Spinal cord (tissue), 10 donors: ENCODE data around the gene RNF112. TPM values are rescaled to one million over a fixed set of nuclear protein-coding genes. Genes with fewer than 3 reads are reported as not detected.

Experiments
- DNase-seq, 6 donors: peaks; one replicate each; pipeline versions ENCODE4 v3.0.0 to v3.0.0-alpha.2; 2013 to 2015; ENCODE audit warnings: low spot score in 6 of 6, low read depth in 4 of 6
- H3K27ac ChIP-seq: one replicate; pipeline ENCODE4 v1.5.1; 2013; ENCODE audit warnings: low read depth, low read length, control low read depth
- H3K27me3 ChIP-seq: one replicate; pipeline ENCODE4 v1.6.1; 2013; ENCODE audit warnings: low read length; ENCODE audit not compliant: control insufficient read depth, insufficient read depth
- H3K36me3 ChIP-seq: one replicate; pipeline ENCODE4 v1.6.1; 2013; ENCODE audit warnings: low read length; ENCODE audit not compliant: control insufficient read depth, insufficient read depth
- H3K4me1 ChIP-seq: one replicate; pipeline ENCODE4 v1.6.1; 2013; ENCODE audit warnings: low read length; ENCODE audit not compliant: control insufficient read depth, insufficient read depth
- H3K4me3 ChIP-seq: one replicate; pipeline ENCODE4 v1.5.1; 2013; ENCODE audit warnings: low read depth, low read length, control low read depth
- H3K9me3 ChIP-seq: one replicate; pipeline ENCODE4 v1.6.1; 2013; ENCODE audit warnings: low read length; ENCODE audit not compliant: control insufficient read depth, insufficient read depth
- WGBS: methylation state at CpG from one replicate; pipeline ENCODE4 v1.1.5; 2013; ENCODE audit warnings: missing lambda C conversion rate; ENCODE audit not compliant: insufficient coverage; 5-methylcytosine and 5-hydroxymethylcytosine counted together
- polyA plus RNA-seq, 2 donors: library from polyadenylated mRNA; unstranded; fragments of 120-200 nt; gene quantifications; one replicate each; pipeline ENCODE4 v1.2.1, GENCODE V29; 2013; ENCODE audit not compliant: insufficient read length in 2 of 2
- total RNA-seq, 2 donors: library from RNA; depleted of rRNA in 1 of 2; stranded (reverse); fragments of 120-200 nt in 1 of 2; fragments of >200 nt in 1 of 2; gene quantifications; one replicate each; pipeline versions ENCODE4 v1.2.3 to v1.2.4, GENCODE V29; 2013 to 2014
- donor health status: healthy.

RNF112 gene
- total and polyA plus RNA-seq, 4 donors, result 7.9 to 31.8 (median 18.7) TPM

GRCh38 chr17:19411631-19412030 is 599 bp downstream of the RNF112 start:
- Histone ChIP-seq H3K36me3 (peaks cover 42% of the 10 kb centered on the region), H3K27me3 (no peaks in the 10 kb centered on the region), H3K27ac (no peak overlapping the region), H3K4me1 (peaks cover 50% of the 10 kb centered on the region), H3K4me3 (peak overlapping the region; percentile 42), H3K9me3 (no peaks in the 10 kb centered on the region)
- 33% methylated on average over 9 of the region's 9 CpGs for WGBS
- peak in 2 of 6 donors; percentile 67 to 78 for DNase-seq

GRCh38 chr17:19412510-19412909 is 1.5 kb downstream of the RNF112 start:
- no peaks in the 10 kb centered on the region for H3K9me3 ChIP-seq
- 85% methylated on average over 16 of the region's 16 CpGs for WGBS
- no peak for DNase-seq
- H3K27ac ChIP-seq, result no peak overlapping the region
- peaks cover 42% of the 10 kb centered on the region for H3K36me3 ChIP-seq
- peaks cover 50% of the 10 kb centered on the region for H3K4me1 ChIP-seq
- no peak overlapping the region for H3K4me3 ChIP-seq
- H3K27me3 ChIP-seq, result no peaks in the 10 kb centered on the region

GRCh38 chr17:19412984-19413383 is 2.0 kb downstream of the RNF112 start:
- no peak overlapping the region for H3K4me3 ChIP-seq

GRCh38 chr17:19413761-19414160 is 2.7 kb downstream of the RNF112 start:
- H3K9me3 ChIP-seq, result no peaks in the 10 kb centered on the region
- H3K4me1 ChIP-seq, result peaks cover 50% of the 10 kb centered on the region
- no peaks in the 10 kb centered on the region for H3K27me3 ChIP-seq
- H3K27ac ChIP-seq, result no peak overlapping the region
- H3K4me3 ChIP-seq, result no peak overlapping the region
- no peak for DNase-seq
- 93% methylated on average over 4 of the region's 5 CpGs for WGBS
- peaks cover 42% of the 10 kb centered on the region for H3K36me3 ChIP-seq

More at GRCh38 chr17:19412984-19413383, 2.0 kb downstream of the RNF112 start:
- Histone ChIP-seq H3K36me3 (peaks cover 42% of the 10 kb centered on the region), H3K4me1 (peaks cover 50% of the 10 kb centered on the region), H3K27ac (no peak overlapping the region), H3K27me3 (no peaks in the 10 kb centered on the region), H3K9me3 (no peaks in the 10 kb centered on the region)
- WGBS, result 94% methylated on average over 7 of the region's 12 CpGs
- DNase-seq, result no peak

- Histone ChIP-seq H3K4me3 (no peak overlapping the region), H3K27ac (no peak overlapping the region), H3K9me3 (no peaks in the 10 kb centered on the region), H3K27me3 (no peaks in the 10 kb centered on the region), H3K4me1 (peaks cover 49% of the 10 kb centered on the region), H3K36me3 (peaks cover 42% of the 10 kb centered on the region)
- no peak for DNase-seq
- 84% methylated on average over 26 of the region's 28 CpGs for WGBS
Observed at GRCh38 chr17:19414396-19415280, 3.6 kb downstream of the RNF112 start.

- no peak for DNase-seq
- 74% methylated on average over 13 of the region's 13 CpGs for WGBS
- no peak overlapping the region for H3K27ac ChIP-seq
- H3K36me3 ChIP-seq, result peaks cover 42% of the 10 kb centered on the region
- H3K27me3 ChIP-seq, result no peaks in the 10 kb centered on the region
- H3K4me3 ChIP-seq, result no peak overlapping the region
- H3K9me3 ChIP-seq, result no peaks in the 10 kb centered on the region
- peaks cover 42% of the 10 kb centered on the region for H3K4me1 ChIP-seq
Observed at GRCh38 chr17:19415311-19415710, 4.3 kb downstream of the RNF112 start.

- Histone ChIP-seq H3K4me1 (peaks cover 35% of the 10 kb centered on the region), H3K36me3 (peaks cover 42% of the 10 kb centered on the region), H3K27me3 (no peaks in the 10 kb centered on the region), H3K27ac (no peak overlapping the region), H3K9me3 (no peaks in the 10 kb centered on the region), H3K4me3 (no peak overlapping the region)
- WGBS, result 94% methylated on average over 18 of the region's 18 CpGs
- DNase-seq, result no peak
Observed at GRCh38 chr17:19415806-19416775, 5.1 kb downstream of the RNF112 start.

GRCh38 chr17:19417611-19418010 is 6.6 kb downstream of the RNF112 start:
- Histone ChIP-seq H3K27ac (no peak overlapping the region), H3K4me3 (no peak overlapping the region), H3K36me3 (peaks cover 37% of the 10 kb centered on the region), H3K4me1 (peaks cover 19% of the 10 kb centered on the region), H3K9me3 (no peaks in the 10 kb centered on the region), H3K27me3 (no peaks in the 10 kb centered on the region)
- DNase-seq, result no peak
- 82% methylated on average over 3 of the region's 3 CpGs for WGBS

- H3K9me3 ChIP-seq, result no peaks in the 10 kb centered on the region
- H3K27ac ChIP-seq, result no peak overlapping the region
- peaks cover 29% of the 10 kb centered on the region for H3K36me3 ChIP-seq
- 83% methylated on average over 6 of the region's 7 CpGs for WGBS
- H3K27me3 ChIP-seq, result no peaks in the 10 kb centered on the region
- no peak overlapping the region for H3K4me3 ChIP-seq
- no peak for DNase-seq
- H3K4me1 ChIP-seq, result peaks cover 11% of the 10 kb centered on the region
Observed at GRCh38 chr17:19418251-19418992, 7.4 kb downstream of the RNF112 start.
